ENCODE results near the gene SIGLEC7. TPM values are rescaled to one million over a fixed set of nuclear protein-coding genes. Genes with fewer than 3 reads are reported as not detected.

The SIGLEC7 gene
- total RNA-seq, 1 donor from 2014 or later, result 11.0 TPM

- no peaks in the 10 kb centered on the region for H3K27me3 ChIP-seq
- no peaks in the 10 kb centered on the region for H3K4me1 ChIP-seq
- H3K9me3 ChIP-seq, result no peaks in the 10 kb centered on the region
- no peak overlapping the region for H3K27ac ChIP-seq
- H3K36me3 ChIP-seq, result no peaks in the 10 kb centered on the region
- no peak for TF ChIP-seq CTCF (IDR thresholded peaks at IDR 0.05)
- H3K4me3 ChIP-seq, result no peak overlapping the region
- intact Hi-C loops (cut with DNase I), result no loop called here
- ATAC-seq (no peak), DNase-seq (no peak)
Observed at GRCh38 chr19:51157265-51157664, 15.2 kb downstream of the SIGLEC7 start.

- Histone ChIP-seq H3K4me1 (no peaks in the 10 kb centered on the region), H3K27ac (no peak overlapping the region), H3K36me3 (no peaks in the 10 kb centered on the region), H3K27me3 (no peaks in the 10 kb centered on the region), H3K9me3 (no peaks in the 10 kb centered on the region), H3K4me3 (no peak overlapping the region)
- intact Hi-C loops (cut with DNase I), result no loop called here
- TF ChIP-seq CTCF (IDR thresholded peaks at IDR 0.05), result peak; percentile 64
- ATAC-seq, result peak; percentile 89
- DNase-seq, result no peak
Observed at GRCh38 chr19:51158474-51159129, 16.5 kb downstream of the SIGLEC7 start.

GRCh38 chr19:51159656-51160055 is 17.6 kb downstream of the SIGLEC7 start:
- Histone ChIP-seq H3K9me3 (no peaks in the 10 kb centered on the region), H3K27me3 (no peaks in the 10 kb centered on the region), H3K4me3 (no peak overlapping the region), H3K27ac (no peak overlapping the region), H3K4me1 (no peaks in the 10 kb centered on the region), H3K36me3 (no peaks in the 10 kb centered on the region)
- no peak for ATAC-seq
- no peak for TF ChIP-seq CTCF (IDR thresholded peaks at IDR 0.05)
- DNase-seq, result no peak
- intact Hi-C loops (cut with DNase I), result no loop called here

- no peaks in the 10 kb centered on the region for H3K9me3 ChIP-seq
- no peaks in the 10 kb centered on the region for H3K4me1 ChIP-seq
- no peaks in the 10 kb centered on the region for H3K36me3 ChIP-seq
- H3K4me3 ChIP-seq, result no peak overlapping the region
- H3K27ac ChIP-seq, result no peak overlapping the region
- intact Hi-C loops (cut with DNase I), result no loop called here
- DNase-seq (no peak), ATAC-seq (no peak)
- TF ChIP-seq CTCF (IDR thresholded peaks at IDR 0.05), result no peak
- no peaks in the 10 kb centered on the region for H3K27me3 ChIP-seq
Observed at GRCh38 chr19:51161266-51161665, 19.2 kb downstream of the SIGLEC7 start.

- TF ChIP-seq CTCF (IDR thresholded peaks at IDR 0.05), result no peak
- no peaks in the 10 kb centered on the region for H3K4me1 ChIP-seq
- DNase-seq, result no peak
- H3K27ac ChIP-seq, result no peak overlapping the region
- H3K9me3 ChIP-seq, result no peaks in the 10 kb centered on the region
- no peak for ATAC-seq
- intact Hi-C loops (cut with DNase I), result no loop called here
- no peaks in the 10 kb centered on the region for H3K27me3 ChIP-seq
- no peak overlapping the region for H3K4me3 ChIP-seq
- no peaks in the 10 kb centered on the region for H3K36me3 ChIP-seq
Observed at GRCh38 chr19:51161867-51162496, 19.9 kb downstream of the SIGLEC7 start.
